H54 (cell line): Measurements from ENCODE around the gene NPDC1.
A peak's percentile ranks its signal among the peaks of the same experiment; 100 is the strongest.

ENCODE experiments used
- DNase-seq: peaks from one replicate; pipeline ENCODE4 v3.0.0; 2011; ENCODE audit warnings: low spot score, mixed read lengths; ENCODE audit not compliant: insufficient read length
- FAIRE-seq: peaks from 3 replicates; lab custom pipeline; 2011; peaks lifted over from hg19 to GRCh38; lab: Jason Lieb, UNC
- POLR2A ChIP-seq: IDR thresholded peaks from 2 replicates; pipeline ENCODE4 v1.6.1; 2011; ENCODE audit warnings: low read depth, mild to moderate bottlenecking, low read length

The NPDC1 gene

GRCh38 chr9:137056739-137057415 lies 10.9 kb upstream of the NPDC1 start:
- no peak for TF ChIP-seq POLR2A
- FAIRE-seq (no peak), DNase-seq (no peak)

- FAIRE-seq (no peak), DNase-seq (peak; percentile 83)
- no peak for TF ChIP-seq POLR2A
Measured at GRCh38 chr9:137055385-137056364, 9.7 kb upstream of the NPDC1 start.

GRCh38 chr9:137054932-137055384 lies 9.0 kb upstream of the NPDC1 start:
- DNase-seq = no peak
- TF ChIP-seq POLR2A = no peak
- FAIRE-seq = no peak

- DNase-seq = no peak
- FAIRE-seq = no peak
- no peak for TF ChIP-seq POLR2A
Measured at GRCh38 chr9:137053944-137054931, 8.3 kb upstream of the NPDC1 start, which contains the start of gene ENTPD2. ENTPD2 (minus strand) TSS chr9:137054061; CDS start chr9:137053997, 64 bp downstream.

- FAIRE-seq = no peak
Measured at GRCh38 chr9:137052998-137053943, 7.3 kb upstream of the NPDC1 start.

GRCh38 chr9:137052293-137052692 lies 6.3 kb upstream of the NPDC1 start:
- no peak for TF ChIP-seq POLR2A
- FAIRE-seq = no peak

More at GRCh38 chr9:137052998-137053943, 7.3 kb upstream of the NPDC1 start:
- no peak for DNase-seq
- TF ChIP-seq POLR2A = no peak

GRCh38 chr9:137051145-137051724 lies 5.3 kb upstream of the NPDC1 start:
- DNase-seq (peak; percentile 100), FAIRE-seq (peak; percentile 72)
- TF ChIP-seq POLR2A = no peak

More at GRCh38 chr9:137052293-137052692, 6.3 kb upstream of the NPDC1 start:
- DNase-seq = no peak

- FAIRE-seq (peak; percentile 20), DNase-seq (peak; percentile 97)
- TF ChIP-seq POLR2A = no peak
Measured at GRCh38 chr9:137050570-137050969, 4.6 kb upstream of the NPDC1 start.

- TF ChIP-seq POLR2A = no peak
- peak; percentile 94 for DNase-seq
- FAIRE-seq = no peak
Measured at GRCh38 chr9:137049544-137050449, 3.8 kb upstream of the NPDC1 start.

GRCh38 chr9:137048655-137049543 lies 2.9 kb upstream of the NPDC1 start:
- FAIRE-seq (no peak), DNase-seq (no peak)
- TF ChIP-seq POLR2A = no peak
